GM21717 (cell line): ENCODE measurements around the gene LZTFL1.

Experiments used
- ATAC-seq: cut with Tn5 transposase; IDR thresholded peaks from one replicate; pipeline ENCODE4 v1.9.1; 2021; ENCODE audit warnings: mild to moderate bottlenecking, moderate library complexity; ENCODE audit not compliant: unreplicated experiment

The LZTFL1 gene

DNA sequence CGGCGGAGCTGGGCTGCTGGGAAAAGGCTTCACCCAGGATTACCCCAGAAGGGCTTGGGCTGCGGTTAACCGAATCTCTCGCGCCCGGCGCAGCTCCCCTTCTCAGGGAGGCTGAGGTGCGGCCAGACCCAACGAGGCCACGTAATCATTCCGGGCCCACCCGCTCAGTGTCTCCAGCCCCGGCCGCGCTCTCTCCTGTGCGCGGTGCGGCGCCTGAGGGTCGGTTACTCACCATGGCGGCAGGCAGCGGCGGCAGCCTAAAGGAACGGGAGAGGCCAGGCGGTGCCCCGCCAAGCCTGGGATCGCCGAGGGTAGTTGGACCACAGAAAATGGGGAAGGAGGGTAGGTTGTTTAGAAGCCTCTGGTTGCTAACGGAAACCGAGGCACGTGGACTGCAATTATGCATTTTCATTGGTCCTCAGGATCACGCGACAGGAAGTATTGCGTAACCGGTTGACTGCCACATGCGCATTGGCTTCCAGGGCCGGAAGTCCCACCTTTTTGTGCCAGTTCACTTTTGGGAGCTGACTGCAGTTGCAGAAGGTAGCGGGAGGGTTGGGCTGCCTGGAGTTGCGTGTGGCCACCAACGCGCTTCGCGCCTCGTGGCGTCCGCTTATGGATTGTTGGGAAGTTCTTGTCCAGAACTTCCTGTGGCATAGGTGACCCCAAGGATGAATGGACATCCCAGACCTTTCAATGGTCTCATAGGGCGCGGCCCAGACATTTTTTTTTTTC, at the start of gene LZTFL1:
LZTFL1 (minus strand) TSS at position 363 of the 735 bp plus-strand sequence; CDS start at position 235, 128 bp downstream.
- ATAC-seq = no peak

GRCh38 chr3:45890405-45890804, 48.5 kb upstream of the LZTFL1 start:
- no peak for ATAC-seq

DNA sequence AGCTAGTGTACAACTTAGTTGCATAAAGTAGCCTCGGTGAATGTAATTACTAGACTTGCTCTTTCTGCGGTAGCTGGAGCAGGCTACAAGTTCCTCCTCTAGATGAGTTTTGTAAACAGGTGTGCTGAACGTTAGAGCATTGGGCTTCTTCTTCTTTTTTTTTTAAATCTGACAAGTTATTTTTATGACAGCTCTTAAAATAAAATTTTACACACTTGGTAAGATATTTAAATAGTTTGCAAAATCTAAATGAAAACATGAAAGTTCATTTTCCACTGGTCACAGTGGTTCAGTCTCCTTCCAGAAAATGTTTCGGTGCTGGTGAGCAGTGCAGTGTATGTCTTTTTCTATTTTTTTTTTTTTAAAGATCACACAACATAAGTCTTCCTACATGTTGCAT, 47.4 kb upstream of the LZTFL1 start:
- no peak for ATAC-seq

GRCh38 chr3:45887759-45888511, 46.0 kb upstream of the LZTFL1 start:
- ATAC-seq = no peak

DNA sequence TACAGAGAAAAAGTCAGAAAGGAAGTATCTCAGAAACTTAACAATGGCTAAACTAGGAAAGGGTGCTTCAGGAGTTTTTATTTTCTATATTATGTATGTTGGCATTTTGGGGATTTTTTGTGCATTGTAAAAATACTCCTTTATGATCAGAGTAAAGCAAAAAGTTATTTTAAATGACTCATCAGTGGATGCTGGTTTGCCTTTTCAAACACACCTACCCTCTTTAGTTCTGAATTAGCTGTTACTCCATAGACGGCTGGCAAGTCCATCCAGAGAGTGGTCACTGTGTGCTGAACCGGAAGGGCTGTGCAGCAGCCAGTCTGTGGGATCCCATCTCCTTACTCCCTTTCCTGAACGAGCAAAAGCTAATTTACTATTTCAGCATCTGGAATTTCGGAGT, 45.4 kb upstream of the LZTFL1 start:
- no peak for ATAC-seq

DNA sequence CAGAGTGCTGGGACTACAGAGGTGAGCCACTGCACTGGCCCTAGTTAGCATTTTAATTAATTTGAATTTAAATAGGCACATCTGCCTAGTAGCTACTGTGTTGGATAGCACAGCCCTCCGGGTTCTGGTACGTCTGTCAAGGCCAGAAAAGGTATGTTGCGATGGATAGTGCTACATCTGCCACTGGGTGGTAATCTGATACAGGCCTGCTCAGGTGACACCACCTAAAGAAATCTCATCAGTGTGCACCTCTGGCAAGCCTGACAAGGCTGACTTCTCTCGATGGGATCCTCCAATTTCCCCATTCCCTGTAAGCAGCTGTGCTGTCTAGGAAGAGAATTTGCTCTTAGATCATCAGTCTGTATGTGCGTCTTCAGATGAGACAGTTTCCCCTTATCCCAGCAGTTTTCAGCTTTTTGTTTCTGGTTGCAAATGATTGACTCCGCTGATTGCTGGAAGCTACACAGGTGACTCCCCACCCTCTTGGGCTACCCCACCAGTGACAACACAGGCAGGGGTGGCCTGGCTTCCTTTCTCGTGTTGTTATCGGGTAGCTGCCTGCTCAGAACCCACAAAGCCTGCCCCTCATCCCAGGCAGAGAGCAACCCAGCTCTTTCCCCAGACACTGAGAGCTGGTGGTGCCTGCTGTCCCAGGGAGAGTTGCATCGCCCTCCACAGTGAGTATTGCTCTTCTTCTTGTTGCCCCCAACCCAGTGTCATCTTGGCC, 44.2 kb upstream of the LZTFL1 start, which contains the start of gene CCR9:
CCR9 (plus strand) TSS at position 565 of the 727 bp plus-strand sequence. CDS start 8,391 bp downstream, outside the sequence.
- ATAC-seq = no peak

DNA sequence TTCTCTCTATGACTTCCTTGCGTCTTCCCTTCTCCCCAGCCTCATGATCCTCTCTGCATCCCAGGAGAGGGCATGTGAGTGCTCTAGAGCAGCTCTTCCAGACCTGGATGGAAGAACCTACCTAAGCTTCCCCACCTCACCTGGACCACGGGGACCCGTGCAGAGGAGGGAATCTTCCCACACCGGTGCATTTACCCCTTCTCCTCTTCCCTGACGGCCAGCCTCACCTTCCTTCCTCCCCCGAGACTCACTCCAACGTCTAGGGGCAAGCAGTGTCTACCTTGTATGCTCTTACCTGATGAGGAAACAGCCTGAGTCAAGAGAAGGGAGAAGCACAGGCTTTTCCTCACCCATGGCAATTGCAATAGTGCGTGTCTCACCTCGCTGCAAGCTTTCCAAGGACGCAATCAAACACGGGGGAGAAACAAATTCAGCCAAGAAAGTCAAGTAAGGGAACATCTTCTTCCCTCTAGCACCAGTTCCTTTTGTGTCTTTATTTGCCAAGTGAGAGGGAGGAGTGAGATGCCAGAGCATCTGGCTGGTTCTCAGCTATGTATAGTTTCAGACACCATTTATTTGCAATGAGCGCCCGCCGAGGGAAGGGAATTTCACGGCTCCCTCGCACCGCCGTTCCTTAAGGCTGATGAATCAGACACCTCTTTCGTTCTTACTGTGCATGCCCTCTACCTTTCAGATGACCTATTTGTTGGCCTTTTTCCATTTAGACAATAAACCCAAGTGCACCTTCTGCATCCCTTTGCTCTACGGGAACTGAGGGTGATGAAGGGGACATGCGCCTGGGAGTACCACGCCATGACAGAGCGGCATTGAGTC, 42.7 kb upstream of the LZTFL1 start:
- ATAC-seq = no peak

GRCh38 chr3:45881078-45882022, 39.4 kb upstream of the LZTFL1 start:
- ATAC-seq = no peak

DNA sequence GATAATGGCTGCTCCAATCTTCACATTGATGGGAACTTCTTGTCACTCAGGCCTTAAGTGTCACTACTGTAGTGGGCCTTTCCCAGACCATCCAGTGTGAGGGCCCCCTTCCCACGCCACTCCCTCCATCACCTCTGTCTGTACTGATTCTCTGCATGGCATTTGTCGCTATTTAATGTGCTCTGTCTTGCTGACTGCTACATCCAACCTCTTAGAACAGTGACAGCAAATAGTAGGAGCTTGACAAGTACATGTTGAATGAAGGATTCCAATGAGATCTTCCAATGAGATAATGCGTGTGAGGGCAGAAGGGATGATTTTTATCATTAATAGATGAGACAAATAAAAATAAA, 38.8 kb upstream of the LZTFL1 start:
- no peak for ATAC-seq

DNA sequence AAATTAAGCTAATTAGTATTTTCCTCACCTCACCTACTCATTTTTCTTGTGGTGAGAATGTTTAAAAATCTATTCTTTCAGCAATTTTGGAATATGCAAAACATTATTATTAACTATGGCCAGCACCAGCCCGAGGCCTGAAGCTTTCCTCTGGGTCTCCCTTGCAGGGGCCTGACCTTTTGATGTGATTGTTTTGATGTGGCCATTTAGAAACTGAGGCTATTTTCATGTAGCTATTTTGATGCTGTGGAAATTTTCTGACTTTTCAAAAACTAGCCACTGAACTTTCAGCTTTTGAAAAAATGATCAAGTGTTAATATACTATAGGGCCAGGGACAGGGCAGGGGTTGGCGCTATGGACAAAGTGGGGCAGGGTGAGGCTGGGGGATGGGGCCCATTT, 36.2 kb upstream of the LZTFL1 start:
- no peak for ATAC-seq

GRCh38 chr3:45874677-45875346, 32.9 kb upstream of the LZTFL1 start:
- no peak for ATAC-seq

DNA sequence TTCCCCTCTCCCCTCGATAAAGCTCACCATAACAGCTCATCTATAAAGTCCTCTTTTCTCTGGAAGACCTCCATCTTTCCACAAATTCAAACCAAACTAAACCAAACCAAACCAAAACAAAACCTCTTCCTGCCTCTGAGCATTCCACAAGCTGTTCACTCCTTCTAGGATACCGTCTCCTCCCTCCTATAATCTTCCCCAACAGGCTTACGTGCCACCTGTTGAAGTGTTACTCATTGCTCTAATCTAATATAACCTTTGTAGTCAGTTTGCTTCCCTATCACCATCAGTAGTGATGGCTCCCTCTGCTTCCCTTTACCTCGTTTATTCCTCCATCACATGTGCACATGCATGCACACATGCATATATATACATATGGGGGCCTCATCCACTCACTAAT, 31.7 kb upstream of the LZTFL1 start:
- ATAC-seq = no peak

- no peak for ATAC-seq
These were observed 31.1 kb upstream of the LZTFL1 start for GRCh38 chr3:45873036-45873435.

DNA sequence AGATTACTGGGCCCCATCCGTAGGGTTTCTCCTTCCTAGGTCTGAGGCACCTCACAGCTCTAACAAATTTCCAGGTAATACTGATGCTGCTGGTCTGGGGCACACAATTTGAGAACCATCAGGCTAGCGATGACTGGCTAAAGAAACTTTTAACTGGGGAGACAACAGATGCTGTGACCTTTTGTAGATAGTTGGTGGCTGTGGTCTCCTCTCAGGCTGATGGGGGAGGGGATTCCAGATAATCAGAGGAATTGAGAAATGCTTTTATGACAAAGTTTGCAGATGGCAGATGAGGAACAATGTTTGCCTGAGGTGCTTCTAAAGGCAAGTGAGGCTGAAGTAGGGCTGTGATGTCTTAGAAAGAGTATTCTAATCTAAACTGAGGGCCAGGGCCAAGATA, 30.6 kb upstream of the LZTFL1 start:
- no peak for ATAC-seq

DNA sequence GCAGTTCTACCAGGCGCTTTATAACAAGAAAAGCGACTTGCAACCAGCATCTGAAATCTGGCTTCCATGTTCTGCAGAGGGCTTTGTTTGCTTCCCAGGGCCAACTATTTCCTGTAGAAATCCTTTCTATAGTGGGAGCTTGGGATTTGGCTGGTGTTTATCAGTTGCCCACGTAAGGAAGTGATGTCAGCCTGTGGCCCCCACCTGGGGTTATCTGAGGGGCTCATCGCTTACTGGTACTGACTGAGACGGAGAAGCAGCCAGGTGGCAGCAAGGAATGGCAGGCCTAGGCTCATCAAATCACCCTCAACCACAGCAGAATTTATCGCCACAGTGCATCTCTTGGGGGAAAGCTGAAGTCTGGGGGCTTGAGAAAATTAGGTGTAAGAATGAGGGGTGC, 29.9 kb upstream of the LZTFL1 start:
- ATAC-seq = no peak

DNA sequence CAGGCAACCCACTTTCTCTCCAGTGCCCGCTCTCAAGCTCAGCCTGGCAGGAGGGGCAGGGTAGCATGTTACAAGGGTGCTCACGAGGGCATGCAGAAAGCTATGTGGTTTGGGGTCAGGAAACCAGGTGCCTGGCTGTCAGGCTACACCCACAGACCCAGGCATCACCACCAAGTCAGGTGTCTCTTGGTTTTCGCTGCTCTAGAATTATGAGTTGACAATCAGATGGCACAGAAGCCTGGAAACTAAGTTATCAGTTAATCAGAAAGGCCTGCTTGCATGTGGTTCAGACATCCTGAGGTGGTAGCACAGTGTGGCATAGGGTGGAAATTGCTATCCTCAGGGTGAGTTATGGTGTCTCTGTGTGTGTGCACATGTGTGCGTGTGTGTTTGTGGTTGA, 28.2 kb upstream of the LZTFL1 start:
- no peak for ATAC-seq

- ATAC-seq = no peak
These were observed 27.7 kb upstream of the LZTFL1 start for GRCh38 chr3:45869638-45870037.

DNA sequence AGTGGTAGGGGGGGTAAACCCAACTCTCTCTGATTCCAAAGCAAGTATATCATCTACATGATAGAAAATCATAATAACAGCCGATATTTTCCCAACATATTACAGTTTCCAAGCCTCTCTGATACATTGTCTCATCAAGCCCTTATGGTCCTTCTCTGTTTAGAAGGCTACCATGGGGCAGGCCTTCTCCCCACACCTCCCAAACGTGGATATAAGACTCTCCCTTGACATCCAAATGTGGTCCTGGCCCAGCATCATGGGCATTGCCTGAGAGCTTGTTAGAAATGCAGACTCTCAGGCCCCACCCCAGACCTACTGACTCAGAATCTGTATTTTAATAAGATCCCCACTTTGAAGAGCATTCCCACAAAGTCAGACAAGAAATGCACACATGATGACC, 26.7 kb upstream of the LZTFL1 start:
- no peak for ATAC-seq

DNA sequence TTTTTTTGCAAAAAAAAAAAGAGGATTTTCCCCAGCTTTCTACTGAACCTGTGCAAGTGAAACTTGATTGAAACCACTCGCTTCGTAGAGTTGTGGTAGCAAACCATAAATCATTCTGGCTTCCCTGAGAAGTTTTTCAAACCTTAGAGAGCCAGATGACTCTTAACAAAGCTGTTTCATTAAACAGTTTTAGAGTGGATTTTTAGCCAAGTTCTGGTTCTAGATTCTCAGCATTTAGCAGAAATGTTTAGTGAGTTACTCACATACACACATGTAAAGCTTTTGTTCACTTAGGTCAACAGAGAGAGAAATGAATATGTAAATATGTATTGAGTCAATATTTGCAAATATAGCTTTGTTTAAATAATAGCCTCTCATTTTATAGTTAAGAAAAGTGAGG, 26.3 kb upstream of the LZTFL1 start:
- ATAC-seq = no peak
